Cardiac muscle cell (in vitro differentiated cells and primary cell): ENCODE measurements around the gene TAF1C. TPM values are rescaled to one million over a fixed set of nuclear protein-coding genes. Genes with fewer than 3 reads are reported as not detected.

Experiments
- DNase-seq, 2 donors: peaks; one replicate each; pipeline versions ENCODE4 v3.0.0 to v3.0.0-alpha.2; 2010 to 2017; ENCODE audit warnings: low read depth in 1 of 2, low spot score in 1 of 2
- H3K27ac ChIP-seq: fragments of 200-600 bp; sonication (generic); 2 replicates; pipeline ENCODE4 v1.5.1; 2016
- H3K27me3 ChIP-seq: fragments of 200-600 bp; sonication (generic); 2 replicates; pipeline ENCODE4 v1.6.0; 2016; ENCODE audit warnings: control low read depth
- H3K36me3 ChIP-seq: fragments of 200-600 bp; sonication (generic); 2 replicates; pipeline ENCODE4 v1.5.1; 2016; ENCODE audit warnings: control low read depth
- H3K4me1 ChIP-seq: fragments of 200-600 bp; sonication (generic); 2 replicates; pipeline ENCODE4 v1.8.1; 2017; ENCODE audit warnings: low read depth, mild to moderate bottlenecking, mixed run types
- H3K4me3 ChIP-seq: fragments of 200-600 bp; sonication (generic); 2 replicates; pipeline ENCODE4 v1.5.1; 2016; ENCODE audit warnings: mild to moderate bottlenecking
- H3K9me3 ChIP-seq: fragments of 200-600 bp; sonication (generic); 2 replicates; pipeline ENCODE4 v1.5.1; 2017; ENCODE audit warnings: low read depth, mild to moderate bottlenecking, control low read depth
- CTCF ChIP-seq: IDR thresholded peaks from 2 replicates; pipeline ENCODE4 v1.5.1; 2012; ENCODE audit warnings: low read depth, mild to moderate bottlenecking, low read length
- polyA plus RNA-seq: library from polyadenylated mRNA; unstranded; fragments of >200 nt; fragmentation: Nextera tagmentation; extraction: Ambion mirVana; gene quantifications from 2 replicates; pipeline ENCODE4 v1.2.1, GENCODE V29; 2016
- total RNA-seq: library from RNA; depleted of rRNA; stranded (reverse); fragments of >200 nt; gene quantifications from 2 replicates; pipeline ENCODE4 v1.2.3, GENCODE V29; 2016

TAF1C gene, protein sequence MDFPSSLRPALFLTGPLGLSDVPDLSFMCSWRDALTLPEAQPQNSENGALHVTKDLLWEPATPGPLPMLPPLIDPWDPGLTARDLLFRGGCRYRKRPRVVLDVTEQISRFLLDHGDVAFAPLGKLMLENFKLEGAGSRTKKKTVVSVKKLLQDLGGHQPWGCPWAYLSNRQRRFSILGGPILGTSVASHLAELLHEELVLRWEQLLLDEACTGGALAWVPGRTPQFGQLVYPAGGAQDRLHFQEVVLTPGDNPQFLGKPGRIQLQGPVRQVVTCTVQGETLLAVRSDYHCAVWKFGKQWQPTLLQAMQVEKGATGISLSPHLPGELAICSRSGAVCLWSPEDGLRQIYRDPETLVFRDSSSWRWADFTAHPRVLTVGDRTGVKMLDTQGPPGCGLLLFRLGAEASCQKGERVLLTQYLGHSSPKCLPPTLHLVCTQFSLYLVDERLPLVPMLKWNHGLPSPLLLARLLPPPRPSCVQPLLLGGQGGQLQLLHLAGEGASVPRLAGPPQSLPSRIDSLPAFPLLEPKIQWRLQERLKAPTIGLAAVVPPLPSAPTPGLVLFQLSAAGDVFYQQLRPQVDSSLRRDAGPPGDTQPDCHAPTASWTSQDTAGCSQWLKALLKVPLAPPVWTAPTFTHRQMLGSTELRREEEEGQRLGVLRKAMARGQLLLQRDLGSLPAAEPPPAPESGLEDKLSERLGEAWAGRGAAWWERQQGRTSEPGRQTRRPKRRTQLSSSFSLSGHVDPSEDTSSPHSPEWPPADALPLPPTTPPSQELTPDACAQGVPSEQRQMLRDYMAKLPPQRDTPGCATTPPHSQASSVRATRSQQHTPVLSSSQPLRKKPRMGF
- 37.2 and 73.4 TPM in 2 replicates for total RNA-seq
- polyA plus RNA-seq = 54.8 and 62.7 TPM in 2 replicates

DNA sequence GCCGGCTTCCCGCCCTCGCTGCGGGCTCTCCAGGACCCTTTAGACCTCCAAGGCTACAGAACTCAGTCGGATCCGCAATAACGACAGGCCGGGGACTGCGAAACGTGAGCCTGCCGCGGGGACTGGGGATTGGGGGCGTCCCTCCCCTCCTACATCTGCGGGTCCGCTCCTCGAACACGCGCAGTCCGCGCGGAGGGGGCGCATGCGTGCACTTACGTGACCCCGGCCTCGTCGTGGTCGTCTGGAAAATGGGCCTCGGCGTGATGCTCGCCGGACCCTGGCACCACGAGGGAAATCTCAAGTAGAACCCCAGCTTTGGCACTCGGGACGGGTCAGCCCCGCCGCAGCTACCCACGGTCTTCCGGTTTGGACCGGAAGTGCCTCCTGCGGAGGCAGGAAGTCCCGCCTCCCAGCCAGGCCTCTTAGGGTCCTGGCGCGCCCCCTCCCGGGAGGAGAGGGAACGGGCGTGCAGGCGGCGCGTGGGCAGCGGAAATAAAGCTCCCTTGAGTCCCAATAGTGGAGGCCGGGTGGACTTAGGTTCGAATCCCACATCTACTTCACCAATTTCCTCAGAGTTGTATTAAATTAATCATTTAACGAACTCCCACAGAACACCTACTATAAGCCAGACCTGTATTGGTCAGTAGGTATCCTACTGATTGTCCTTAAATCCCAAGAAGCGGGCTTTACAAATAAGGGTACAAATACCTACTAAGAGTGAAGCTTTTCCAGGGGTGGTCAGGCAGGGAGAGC, at the start of gene TAF1C:
Gene TAF1C, minus strand, starts transcription at position 373 of the 753 bp plus-strand sequence. CDS start 2,069 bp downstream, outside the sequence.
- Histone ChIP-seq H3K9me3 (no peaks in the 10 kb centered on the region), H3K27ac (no peak within 1 kb of the TSS)

GRCh38 chr16:84234321-84235241, 47.7 kb upstream of the TAF1C start:
- DNase-seq = peak in 1 of 2 donors; percentile 47
- no peak overlapping the region for H3K4me3 ChIP-seq
- no peak overlapping the region for H3K27ac ChIP-seq
- H3K9me3 ChIP-seq = no peaks in the 10 kb centered on the region
- H3K36me3 ChIP-seq = no peaks in the 10 kb centered on the region
- no peaks in the 10 kb centered on the region for H3K4me1 ChIP-seq
- TF ChIP-seq CTCF = no peak
- H3K27me3 ChIP-seq = peaks cover 3% of the 10 kb centered on the region

More for the DNA sequence above, at the start of gene TAF1C:
- Histone ChIP-seq H3K27me3 (no peaks in the 10 kb centered on the region), H3K4me3 (peak within 1 kb of the TSS; percentile 74), H3K4me1 (no peaks in the 10 kb centered on the region), H3K36me3 (peaks cover 8% of the 10 kb centered on the region)
- TF ChIP-seq CTCF = peak; percentile 98
- peak; percentile 95 to 98 for DNase-seq

DNA sequence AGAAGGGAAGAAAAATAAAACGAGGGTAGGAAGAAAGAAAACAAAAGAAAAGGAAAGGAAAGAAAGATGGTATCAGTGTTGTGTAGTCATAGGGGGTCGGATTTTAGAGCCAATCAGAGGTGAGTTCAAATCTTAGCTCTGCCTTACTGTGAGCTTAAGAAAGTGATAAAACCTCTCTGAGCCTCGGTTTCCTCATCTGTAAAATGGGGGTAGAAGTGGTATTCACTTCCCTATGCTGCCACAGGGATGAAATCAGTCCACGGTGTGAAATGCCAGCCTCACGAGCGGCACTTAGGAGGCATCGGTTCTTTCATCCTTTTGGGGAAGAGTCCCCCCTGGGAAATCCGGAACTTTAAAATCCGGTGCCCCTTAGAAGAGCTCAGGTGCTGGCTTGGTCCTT, 46.9 kb upstream of the TAF1C start:
- Histone ChIP-seq H3K9me3 (no peaks in the 10 kb centered on the region), H3K36me3 (no peaks in the 10 kb centered on the region), H3K4me1 (no peaks in the 10 kb centered on the region), H3K27me3 (no peaks in the 10 kb centered on the region), H3K4me3 (no peak overlapping the region), H3K27ac (no peak overlapping the region)
- DNase-seq = no peak
- no peak for TF ChIP-seq CTCF

- no peaks in the 10 kb centered on the region for H3K9me3 ChIP-seq
- no peaks in the 10 kb centered on the region for H3K36me3 ChIP-seq
- no peaks in the 10 kb centered on the region for H3K4me1 ChIP-seq
- H3K27ac ChIP-seq = no peak overlapping the region
- no peaks in the 10 kb centered on the region for H3K27me3 ChIP-seq
- H3K4me3 ChIP-seq = no peak overlapping the region
- no peak for DNase-seq
- no peak for TF ChIP-seq CTCF
Measured at GRCh38 chr16:84232969-84233368, 46.1 kb upstream of the TAF1C start.
